ENCODE measurements around the gene NSUN6. TPM values are rescaled to one million over a fixed set of nuclear protein-coding genes. Genes with fewer than 3 reads are reported as not detected.

Gene NSUN6
- total RNA-seq, 2 experiments from 2014 or later = 23.2 to 27.2 TPM

- peak overlapping the region; percentile 56; the same call in 1 of the 2 replicates for H2AFZ ChIP-seq (ENCODE audit: low read length)
- peak overlapping the region; percentile 94 for H3K4me2 ChIP-seq (ENCODE audit: low read length)
- no peaks in the 10 kb centered on the region for H3K9me2 ChIP-seq (ENCODE audit: insufficient read depth, low read length)
- peaks cover 22% of the 10 kb centered on the region for H3K36me3 ChIP-seq (ENCODE audit: insufficient read depth, low read length)
- TSS peak; percentile 89 for BruUV-seq (replicated peaks)
- ChIA-PET POLR2A (interaction anchor here (0.6 to 2.9 kb wide), 15 partner anchors 8 to 1841 kb away, joined by 3 to 42 read pairs (median 4); partner anchors contain the start of gene RSU1), CTCF (ENCODE audit: unreplicated experiment) (interaction anchor here (0.6 to 2.5 kb wide), 2 partner anchors 10 to 17 kb away, joined by 3 to 13 read pairs; no protein-coding TSS in a partner anchor)
- peaks cover 58% of the 10 kb centered on the region for H3K79me2 ChIP-seq (ENCODE audit: insufficient read depth, low read depth, low read length)
- H3K4me3 ChIP-seq (ENCODE audit: low read depth, low read length, poor library complexity, severe bottlenecking) = peak overlapping the region; percentile 97
- TF ChIP-seq CTCF (conservative IDR thresholded peaks at IDR 0.05; ENCODE audit: low read length) = no peak
- no peak for TF ChIP-seq EZH2phosphoT487 (IDR thresholded peaks at IDR 0.05; ENCODE audit: borderline replicate concordance, low read depth, low read length)
- intact Hi-C loops (cut with micrococcal nuclease; ENCODE audit: unreplicated experiment) = loop anchor here (1.0 to 10.0 kb wide), 2 partner anchors 7 to 1346 kb away; partner anchors contain the start of gene NSUN6
- H3K4me1 ChIP-seq (ENCODE audit: insufficient read depth, low read length, poor library complexity, severe bottlenecking) = peaks cover 24% of the 10 kb centered on the region
- peak overlapping the region; percentile 84 for H3K27ac ChIP-seq (ENCODE audit: low read depth, low read length, poor library complexity, severe bottlenecking)
- no peaks in the 10 kb centered on the region for H3K9me3 ChIP-seq (ENCODE audit: low read length)
- DNase-seq (ENCODE audit: low spot score) = peak; percentile 27
- H4K20me1 ChIP-seq (ENCODE audit: insufficient read depth, low read length) = peaks cover 19% of the 10 kb centered on the region
These were observed 7.1 kb upstream of the NSUN6 start for GRCh38 chr10:18658271-18659124.

GRCh38 chr10:18656724-18657123, 5.3 kb upstream of the NSUN6 start:
- peaks cover 40% of the 10 kb centered on the region for H3K79me2 ChIP-seq (ENCODE audit: insufficient read depth, low read depth, low read length)
- H3K27ac ChIP-seq (ENCODE audit: low read depth, low read length, poor library complexity, severe bottlenecking) = no peak overlapping the region
- intact Hi-C loops (cut with micrococcal nuclease; ENCODE audit: unreplicated experiment) = loop anchor here (10.0 kb wide), 1 partner anchor 1348 kb away; no protein-coding TSS in a partner anchor
- no peak overlapping the region for H2AFZ ChIP-seq (ENCODE audit: low read length)
- no peaks in the 10 kb centered on the region for H3K9me3 ChIP-seq (ENCODE audit: low read length)
- peaks cover 15% of the 10 kb centered on the region for H4K20me1 ChIP-seq (ENCODE audit: insufficient read depth, low read length)
- peaks cover 15% of the 10 kb centered on the region; the same call in 1 of the 2 replicates for H3K36me3 ChIP-seq (ENCODE audit: insufficient read depth, low read length)
- ChIA-PET CTCF (ENCODE audit: unreplicated experiment) (no interaction called here), POLR2A (no interaction called here)
- no peak for DNase-seq (ENCODE audit: low spot score)
- no TSS peak for BruUV-seq (replicated peaks)
- peaks cover 19% of the 10 kb centered on the region for H3K4me1 ChIP-seq (ENCODE audit: insufficient read depth, low read length, poor library complexity, severe bottlenecking)
- TF ChIP-seq EZH2phosphoT487 (IDR thresholded peaks at IDR 0.05; ENCODE audit: borderline replicate concordance, low read depth, low read length) (no peak), CTCF (conservative IDR thresholded peaks at IDR 0.05; ENCODE audit: low read length) (no peak)
- H3K4me3 ChIP-seq (ENCODE audit: low read depth, low read length, poor library complexity, severe bottlenecking) = no peak overlapping the region
- H3K9me2 ChIP-seq (ENCODE audit: insufficient read depth, low read length) = no peaks in the 10 kb centered on the region
- H3K4me2 ChIP-seq (ENCODE audit: low read length) = no peak overlapping the region

All from OCI-LY7 (cell line).